GM23248 (cell line): Measurements from ENCODE around the gene TADA3.

ENCODE experiments used
- EZH2 ChIP-seq: fragments of 200-600 bp; sonication (generic); IDR thresholded peaks from 2 replicates; pipeline ENCODE4 v1.6.1; 2018; ENCODE audit warnings: antibody characterized with exemption, mild to moderate bottlenecking; ENCODE audit not compliant: insufficient read depth, poor library complexity, severe bottlenecking
- EZH2phosphoT487 ChIP-seq: fragments of 200-600 bp; sonication (generic); IDR thresholded peaks from 2 replicates; pipeline ENCODE4 v1.6.1; 2018; ENCODE audit warnings: antibody characterized with exemption, moderate library complexity, mild to moderate bottlenecking, low read depth; ENCODE audit not compliant: insufficient read depth

- no peak for TF ChIP-seq EZH2phosphoT487
- no peak for TF ChIP-seq EZH2
Observed at GRCh38 chr3:9778143-9779074, 13.9 kb downstream of the TADA3 start.
